ENCODE measurements around the gene PELO. TPM values are rescaled to one million over a fixed set of nuclear protein-coding genes. Genes with fewer than 3 reads are reported as not detected.

Gene PELO
- total and polyA plus RNA-seq, 9 of the 15 experiments (the other 6 are each of a cell fraction or from before 2014, with no cell fraction given) = 5.8 to 14.6 (median 9.6) TPM

GRCh38 chr5:52800394-52801213, 12.9 kb downstream of the PELO start (continued):
- TF ChIP-seq RERE (CRISPR knock-in tag; IDR thresholded peaks at IDR 0.05; ENCODE audit: borderline replicate concordance) (no peak), ATF3 (IDR thresholded peaks at IDR 0.05) (no peak), ATF3 (CRISPR knock-in tag; conservative IDR thresholded peaks at IDR 0.05) (no peak), SNIP1 (IDR thresholded peaks at IDR 0.05; ENCODE audit: low read depth) (no peak), EP300 (IDR thresholded peaks at IDR 0.05; ENCODE audit: low read length) (no peak), ZBTB40 (IDR thresholded peaks at IDR 0.05) (no peak), ZBTB40 (CRISPR knock-in tag; IDR thresholded peaks at IDR 0.05) (no peak)
